AG04450 (cell line): ENCODE results near the gene PRRC2B. TPM values are rescaled to one million over a fixed set of nuclear protein-coding genes. Genes with fewer than 3 reads are reported as not detected.
A peak's percentile ranks its signal among the peaks of the same experiment; 100 is the strongest.
"Not testable (repeated sequence)": the region's sequence is repeated elsewhere in the genome, so short reads cannot be mapped to it uniquely, and the experiment has no call there.

Source experiments
- CTCF ChIA-PET: fragments of 300-600, 350-600 bp; formaldehyde crosslinking; extraction: SDS; loops from one replicate; lab custom pipeline; 2022; ENCODE audit warnings: antibody characterized with exemption, inconsistent platforms; lab: Charles Lee
- POLR2A ChIA-PET: fragments of 350-600 bp; formaldehyde crosslinking; extraction: SDS; loops from one replicate; lab custom pipeline; 2021; ENCODE audit warnings: antibody characterized with exemption, inconsistent platforms; lab: Yijun Ruan, JAX
- DNase-seq: peaks from one replicate; pipeline ENCODE4 v3.0.0-alpha.2; 2011; ENCODE audit warnings: low read depth, low spot score
- H3K27ac ChIP-seq: one replicate; pipeline ENCODE4 v1.5.1; 2012; ENCODE audit warnings: low read depth, low read length, control low read depth
- H3K27me3 ChIP-seq: one replicate; pipeline ENCODE4 v1.6.0; 2012; ENCODE audit warnings: low read length; ENCODE audit not compliant: control insufficient read depth, insufficient read depth
- H3K4me3 ChIP-seq: 2 replicates; pipeline ENCODE4 v1.5.1; 2011; ENCODE audit warnings: mild to moderate bottlenecking, low read depth, low read length, control low read depth
- H3K9me3 ChIP-seq: 2 replicates; pipeline ENCODE4 v1.5.1; 2012; ENCODE audit warnings: low read length; ENCODE audit not compliant: control insufficient read depth, insufficient read depth
- polyA minus RNA-seq: library from RNA; depleted of rRNA, polyadenylated mRNA; stranded (reverse); fragments of >200 nt; gene quantifications from 2 replicates; pipeline ENCODE4 v1.2.3, GENCODE V29; 2011; rRNA and poly(A)+ RNA removed
- polyA plus RNA-seq: library from polyadenylated mRNA; depleted of rRNA; stranded (reverse); fragments of >200 nt; gene quantifications from 2 replicates; pipeline ENCODE4 v1.2.3, GENCODE V29; 2011; rRNA removed
- TF ChIP-seq, protein P1 (sequence below): IDR thresholded peaks from 2 replicates; pipeline ENCODE4 v1.5.1; 2011; ENCODE audit warnings: low read depth, low read length, control low read depth, inconsistent platforms

PRRC2B gene
- polyA plus RNA-seq = 31.8 and 37.3 TPM in 2 replicates
- 70.2 and 78.0 TPM in 2 replicates for polyA minus RNA-seq

DNA sequence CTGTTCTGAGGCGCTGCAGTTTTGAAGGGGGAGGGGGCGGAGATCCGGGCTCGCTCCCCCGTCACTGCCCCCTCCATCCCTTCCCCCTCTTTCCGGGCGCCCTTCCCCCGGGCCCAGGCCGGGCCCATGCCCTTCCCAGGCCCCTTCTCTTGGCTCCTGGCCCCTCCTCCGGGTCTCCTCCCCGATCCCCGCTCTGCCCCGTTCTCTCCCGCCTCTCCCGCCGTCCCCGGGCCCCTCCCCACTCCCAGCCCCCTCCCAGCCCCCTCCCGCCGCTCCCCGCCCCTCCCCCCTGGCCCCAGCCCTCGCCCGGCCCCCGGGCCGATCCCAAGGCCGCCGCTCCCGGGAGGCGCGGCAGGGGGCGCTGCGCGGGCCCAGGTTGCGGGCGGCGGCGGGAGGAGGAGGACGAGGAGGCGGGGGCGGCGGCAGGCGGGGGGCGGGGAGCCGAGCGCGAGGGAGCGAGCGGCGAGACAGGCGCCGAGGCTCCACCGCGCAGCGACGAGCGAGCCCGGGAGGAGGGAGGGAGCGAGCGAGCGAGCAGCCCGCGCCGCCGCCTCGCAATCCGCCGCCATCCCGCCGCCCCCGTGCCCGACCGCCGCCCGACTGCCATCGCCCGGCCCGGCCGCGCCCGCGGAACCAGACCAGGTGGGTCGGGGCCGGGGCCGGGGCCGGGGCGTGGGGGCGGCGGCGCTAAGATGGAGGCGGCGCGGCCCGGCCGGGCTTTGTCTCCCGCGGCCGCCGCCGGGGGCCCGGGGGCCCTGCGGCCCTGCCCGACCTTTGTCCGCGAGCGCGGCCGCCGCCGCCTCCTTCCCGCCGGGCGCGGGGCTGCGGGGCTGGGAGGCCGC lies at the start of gene PRRC2B:
PRRC2B (plus strand) TSS at position 465 of the 842 bp plus-strand sequence. CDS start 36,059 bp downstream, outside the sequence.
- Histone ChIP-seq H3K27ac (peak within 1 kb of the TSS; percentile 73), H3K9me3 (no peaks in the 10 kb centered on the region), H3K4me3 (peak within 1 kb of the TSS; percentile 71), H3K27me3 (peaks cover 3% of the 10 kb centered on the region)
- TF ChIP-seq, protein P1, sequence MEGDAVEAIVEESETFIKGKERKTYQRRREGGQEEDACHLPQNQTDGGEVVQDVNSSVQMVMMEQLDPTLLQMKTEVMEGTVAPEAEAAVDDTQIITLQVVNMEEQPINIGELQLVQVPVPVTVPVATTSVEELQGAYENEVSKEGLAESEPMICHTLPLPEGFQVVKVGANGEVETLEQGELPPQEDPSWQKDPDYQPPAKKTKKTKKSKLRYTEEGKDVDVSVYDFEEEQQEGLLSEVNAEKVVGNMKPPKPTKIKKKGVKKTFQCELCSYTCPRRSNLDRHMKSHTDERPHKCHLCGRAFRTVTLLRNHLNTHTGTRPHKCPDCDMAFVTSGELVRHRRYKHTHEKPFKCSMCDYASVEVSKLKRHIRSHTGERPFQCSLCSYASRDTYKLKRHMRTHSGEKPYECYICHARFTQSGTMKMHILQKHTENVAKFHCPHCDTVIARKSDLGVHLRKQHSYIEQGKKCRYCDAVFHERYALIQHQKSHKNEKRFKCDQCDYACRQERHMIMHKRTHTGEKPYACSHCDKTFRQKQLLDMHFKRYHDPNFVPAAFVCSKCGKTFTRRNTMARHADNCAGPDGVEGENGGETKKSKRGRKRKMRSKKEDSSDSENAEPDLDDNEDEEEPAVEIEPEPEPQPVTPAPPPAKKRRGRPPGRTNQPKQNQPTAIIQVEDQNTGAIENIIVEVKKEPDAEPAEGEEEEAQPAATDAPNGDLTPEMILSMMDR = peak; percentile 22
- ChIA-PET POLR2A (no interaction called here), CTCF (no interaction called here)
- no peak for DNase-seq

- POLR2A ChIA-PET, DNase-seq, CTCF ChIA-PET, H3K27me3 ChIP-seq, H3K27ac ChIP-seq, H3K4me3 ChIP-seq, H3K9me3 ChIP-seq: not testable (repeated sequence)
These were observed 48.9 kb upstream of the PRRC2B start for GRCh38 chr9:131344931-131345535.

- POLR2A ChIA-PET = no interaction called here
- no peak for DNase-seq
- Histone ChIP-seq H3K27ac (no peak overlapping the region), H3K9me3 (no peaks in the 10 kb centered on the region), H3K27me3 (peaks cover 4% of the 10 kb centered on the region), H3K4me3 (no peak overlapping the region)
- TF ChIP-seq, protein P1 = no peak
- CTCF ChIA-PET = interaction anchor here (0.7 kb wide), 1 partner anchor 10 kb away, joined by 3 read pairs; no protein-coding TSS in a partner anchor
These were observed 47.3 kb upstream of the PRRC2B start for GRCh38 chr9:131346559-131346958.

- peaks cover 4% of the 10 kb centered on the region for H3K27me3 ChIP-seq
- ChIA-PET POLR2A (no interaction called here), CTCF (interaction anchor here (0.7 kb wide), 1 partner anchor 9 kb away, joined by 3 read pairs; no protein-coding TSS in a partner anchor)
- no peak overlapping the region for H3K27ac ChIP-seq
- no peak for DNase-seq
- TF ChIP-seq, protein P1 = no peak
- no peak overlapping the region for H3K4me3 ChIP-seq
- H3K9me3 ChIP-seq = no peaks in the 10 kb centered on the region
These were observed 46.4 kb upstream of the PRRC2B start for GRCh38 chr9:131347376-131348020.
